ENCODE measurements around the gene MPV17L2. TPM values are rescaled to one million over a fixed set of nuclear protein-coding genes. Genes with fewer than 3 reads are reported as not detected.
A peak's percentile ranks its signal among the peaks of the same experiment; 100 is the strongest.

The MPV17L2 gene
- polyA plus RNA-seq, 12 donors, result 3.2 to 5.8 (median 5.2) TPM; not detected in 2

DNA sequence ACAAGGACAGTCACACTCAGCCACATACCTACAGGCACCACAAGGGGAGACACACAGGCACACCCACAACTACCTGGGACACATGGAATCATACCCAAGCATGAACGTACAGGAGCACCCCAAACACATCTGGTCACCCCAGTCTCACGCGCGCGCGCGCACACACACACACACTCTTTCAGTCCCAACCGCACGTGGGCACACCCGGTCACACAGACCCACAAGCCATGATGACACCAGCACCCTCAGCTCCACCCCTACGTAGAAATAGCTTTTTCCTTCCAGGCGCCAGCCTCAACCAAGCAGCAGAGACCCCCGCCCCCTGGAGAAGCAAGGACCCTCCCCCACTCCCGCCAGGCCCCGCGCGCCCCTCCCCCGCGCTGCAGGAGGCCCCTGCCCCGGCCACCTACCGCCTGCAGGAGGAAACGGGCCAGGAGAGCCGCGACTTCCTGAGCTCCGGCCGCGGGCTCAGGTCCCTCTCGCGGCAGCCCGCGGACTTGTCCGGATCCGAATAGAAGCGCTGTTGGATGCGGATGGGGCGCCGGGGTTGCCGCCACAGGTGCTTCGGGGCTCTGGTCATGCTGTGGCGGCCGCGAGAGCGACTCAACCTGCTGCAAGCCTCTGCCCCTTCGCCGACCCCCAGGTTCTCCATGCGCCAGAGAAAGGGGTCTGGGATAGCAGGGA is 39.7 kb downstream of the MPV17L2 start:
- DNase-seq, result no peak

DNA sequence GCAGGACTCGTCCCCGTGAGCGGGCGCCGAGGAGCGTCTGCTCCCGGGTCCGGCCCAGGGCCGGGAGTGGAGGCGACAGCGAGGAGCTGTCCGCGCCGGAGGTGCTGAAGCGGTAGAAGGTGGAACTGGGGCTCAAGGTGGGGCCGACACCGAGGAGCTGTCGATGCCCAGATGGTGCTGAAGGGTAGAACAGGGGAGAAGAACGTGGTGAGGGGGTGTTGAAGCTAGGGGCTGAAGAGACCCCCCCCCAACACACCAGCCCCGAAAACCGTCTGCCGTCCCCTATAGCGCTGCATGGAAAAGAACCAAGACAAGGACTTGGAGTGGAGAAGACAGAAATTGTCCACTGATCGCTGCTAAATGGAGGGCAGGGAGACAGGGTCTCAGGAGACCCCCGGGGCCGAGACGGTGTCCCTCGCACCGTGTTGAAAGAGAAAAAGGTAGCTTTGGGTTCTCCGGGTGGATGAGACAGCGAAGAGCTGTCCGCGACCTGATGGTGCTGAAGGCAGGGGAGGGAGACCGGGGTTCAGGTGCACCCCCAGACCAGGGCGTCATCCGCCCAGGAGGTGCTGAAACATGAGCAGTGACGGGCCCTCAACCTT is 40.3 kb downstream of the MPV17L2 start:
- peak; percentile 62 for DNase-seq

DNA sequence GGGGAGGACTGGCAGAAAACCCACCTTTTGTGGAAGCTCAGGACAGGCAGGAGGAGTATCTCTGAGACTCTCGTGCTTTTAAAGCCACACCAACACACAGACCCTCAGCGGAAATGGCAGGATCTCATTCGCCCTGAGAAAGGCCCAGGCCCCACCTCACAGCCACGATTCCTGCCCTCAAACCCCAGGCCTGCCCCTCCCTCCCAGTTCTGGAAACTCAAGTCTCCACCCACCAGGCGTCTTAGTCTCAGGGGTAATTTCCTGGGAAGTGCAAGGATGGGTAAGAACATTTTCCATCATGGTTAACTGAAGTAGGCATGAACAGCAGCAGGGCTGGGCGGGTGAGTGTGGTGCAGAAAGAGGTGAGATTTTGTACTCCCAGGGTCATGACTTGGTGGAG is 41.2 kb downstream of the MPV17L2 start:
- DNase-seq, result no peak

DNA sequence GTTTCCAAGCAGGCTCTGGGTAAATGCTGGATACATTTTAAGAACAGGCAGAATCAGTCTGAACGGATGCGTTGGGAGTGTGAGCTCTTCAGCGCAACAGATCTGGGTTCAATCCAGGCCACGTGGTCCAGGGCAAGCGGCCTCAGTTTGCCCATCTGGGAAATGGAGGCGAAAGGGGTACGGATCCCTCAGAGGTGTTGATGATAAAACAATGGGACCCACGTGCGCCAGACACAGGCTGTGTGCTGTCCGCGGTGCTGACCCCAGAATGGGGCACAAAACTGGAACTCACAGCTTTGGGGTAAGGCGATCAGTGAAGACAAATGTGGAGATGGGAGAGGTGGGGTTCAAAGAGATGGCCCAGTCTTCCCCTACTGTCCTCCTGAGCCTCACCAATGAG is 46.3 kb downstream of the MPV17L2 start:
- no peak for DNase-seq

DNA sequence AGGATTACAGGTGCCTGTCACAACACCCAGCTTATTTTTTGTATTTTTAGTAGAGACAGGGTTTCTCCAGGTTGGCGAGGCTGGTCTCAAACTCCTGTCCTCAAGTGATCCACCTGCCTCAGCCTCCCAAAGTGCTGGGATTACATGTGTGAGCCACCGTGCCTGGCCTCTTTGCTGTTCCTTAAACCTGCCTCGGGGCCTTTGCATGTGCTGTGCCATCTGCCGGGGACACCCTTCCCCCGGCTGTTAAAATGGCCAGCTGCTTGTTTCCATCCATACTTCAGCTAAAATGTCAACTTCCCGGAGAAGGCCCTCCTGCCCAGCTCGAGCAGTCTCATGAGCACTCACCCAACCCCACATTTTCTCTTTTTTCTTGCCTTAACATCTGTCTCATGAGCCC is 52.3 kb downstream of the MPV17L2 start:
- DNase-seq, result no peak

Other genes starting within 250 kb of the MPV17L2 start
- gene KCNN1, start 226.1 kb upstream of the MPV17L2 start, polyA plus RNA-seq (ENCODE audit: insufficient read length in 12 of 12), result 1 to 10 TPM in 6 of 12 donors, under 1 TPM in 4, not detected in 2; 0.56 to 6.9 (median 1.0) TPM
- 1 to 10 TPM in 11 of 12 donors, not detected in 1; 2.7 to 9.7 (median 4.7) TPM for gene ARRDC2, start 185.0 kb upstream of the MPV17L2 start, polyA plus RNA-seq (ENCODE audit: insufficient read length in 12 of 12)
- under 1 TPM in 10 of 12 donors, not detected in 2; 0.21 to 0.58 (median 0.32) TPM for gene IL12RB1, start 106.3 kb upstream of the MPV17L2 start, polyA plus RNA-seq (ENCODE audit: insufficient read length in 12 of 12)
- gene MAST3, start 95.4 kb upstream of the MPV17L2 start, polyA plus RNA-seq (ENCODE audit: insufficient read length in 12 of 12), result 10 to 100 TPM in 4 of 12 donors, 1 to 10 TPM in 8; 4.4 to 70.6 (median 8.8) TPM
- gene PIK3R2, start 40.1 kb upstream of the MPV17L2 start, polyA plus RNA-seq (ENCODE audit: insufficient read length in 12 of 12), result 10 to 100 TPM in 11 of 12 donors, not detected in 1; 33.4 to 70.2 (median 45.2) TPM
- gene IFI30, start 19.4 kb upstream of the MPV17L2 start, polyA plus RNA-seq (ENCODE audit: insufficient read length in 12 of 12), result 1 to 10 TPM in 3 of 12 donors, under 1 TPM in 4, not detected in 5; 0.09 to 4.5 (median 0.67) TPM
- 1 to 10 TPM in 10 of 12 donors, not detected in 2; 2.7 to 5.5 (median 3.3) TPM for gene RAB3A, start 10.8 kb downstream of the MPV17L2 start, polyA plus RNA-seq (ENCODE audit: insufficient read length in 12 of 12)
- 1 to 10 TPM in 10 of 12 donors, not detected in 2; 1.1 to 8.3 (median 2.9) TPM for gene PDE4C, start 33.2 kb downstream of the MPV17L2 start, polyA plus RNA-seq (ENCODE audit: insufficient read length in 12 of 12)
- gene IQCN, start 81.2 kb downstream of the MPV17L2 start, polyA plus RNA-seq (ENCODE audit: insufficient read length in 12 of 12), result 10 to 100 TPM in 1 of 12 donors, 1 to 10 TPM in 10, not detected in 1; 1.9 to 17.4 (median 3.3) TPM
- gene JUND, start 88.4 kb downstream of the MPV17L2 start, polyA plus RNA-seq (ENCODE audit: insufficient read length in 12 of 12), result 100 to 1,000 TPM in 8 of 12 donors, 10 to 100 TPM in 3, not detected in 1; 49.8 to 294 (median 112) TPM
- gene LSM4, start 129.9 kb downstream of the MPV17L2 start, polyA plus RNA-seq (ENCODE audit: insufficient read length in 12 of 12), result 100 to 1,000 TPM in 1 of 12 donors, 10 to 100 TPM in 10, not detected in 1; 71.8 to 123 (median 76.6) TPM
- gene PGPEP1, start 147.4 kb downstream of the MPV17L2 start, polyA plus RNA-seq (ENCODE audit: insufficient read length in 12 of 12), result 10 to 100 TPM in 9 of 12 donors, 1 to 10 TPM in 3; 8.5 to 77.8 (median 13.2) TPM
- gene GDF15, start 192.9 kb downstream of the MPV17L2 start, polyA plus RNA-seq (ENCODE audit: insufficient read length in 12 of 12), result 1 to 10 TPM in 4 of 12 donors, under 1 TPM in 7, not detected in 1; 0.20 to 9.6 (median 0.54) TPM
- 1 to 10 TPM in 7 of 12 donors, under 1 TPM in 3, not detected in 2; 0.45 to 2.6 (median 1.2) TPM for gene LRRC25, start 204.4 kb downstream of the MPV17L2 start, polyA plus RNA-seq (ENCODE audit: insufficient read length in 12 of 12)
- 100 to 1,000 TPM in 2 of 12 donors, 10 to 100 TPM in 9, not detected in 1; 72.8 to 126 (median 87.7) TPM for gene SSBP4, start 226.2 kb downstream of the MPV17L2 start, polyA plus RNA-seq (ENCODE audit: insufficient read length in 12 of 12)
- gene ISYNA1, start 244.9 kb downstream of the MPV17L2 start, polyA plus RNA-seq (ENCODE audit: insufficient read length in 12 of 12), result 100 to 1,000 TPM in 10 of 12 donors, 10 to 100 TPM in 1, not detected in 1; 97.4 to 180 (median 122) TPM

Measured in muscle of arm (tissue), 12 donors.